H9 (cell line): ENCODE measurements around the gene KIF7. TPM values are rescaled to one million over a fixed set of nuclear protein-coding genes. Genes with fewer than 3 reads are reported as not detected.

Source experiments
- DNase-seq: peaks from one replicate; pipeline ENCODE4 v3.0.0-alpha.2; 2017
- H2AFZ ChIP-seq: one replicate; pipeline ENCODE4 v1.6.1; 2013; ENCODE audit warnings: mild to moderate bottlenecking, low read length, control low read depth, moderate library complexity
- H2AK5ac ChIP-seq: 2 replicates; pipeline ENCODE4 v1.6.1; 2013; ENCODE audit warnings: low read length, control low read depth, mixed read lengths; ENCODE audit not compliant: insufficient read length
- H2BK120ac ChIP-seq: one replicate; pipeline ENCODE4 v1.6.1; 2013; ENCODE audit warnings: low read depth, mild to moderate bottlenecking, low read length, control low read depth, inconsistent platforms; ENCODE audit not compliant: poor library complexity, severe bottlenecking
- H2BK12ac ChIP-seq: 2 replicates; pipeline ENCODE4 v1.6.1; 2013; ENCODE audit warnings: low read length, control low read depth, mixed read lengths, low read depth; ENCODE audit not compliant: insufficient read length
- H2BK15ac ChIP-seq: 2 replicates; pipeline ENCODE4 v1.6.1; 2013; ENCODE audit warnings: low read depth, low read length, control low read depth
- H2BK20ac ChIP-seq: one replicate; pipeline ENCODE4 v1.6.1; 2013; ENCODE audit warnings: low read depth, mild to moderate bottlenecking, low read length, control low read depth, inconsistent platforms; ENCODE audit not compliant: poor library complexity, severe bottlenecking
- H2BK5ac ChIP-seq: 2 replicates; pipeline ENCODE4 v1.6.1; 2013; ENCODE audit warnings: low read length, control low read depth, mixed read lengths; ENCODE audit not compliant: insufficient read length
- H3K14ac ChIP-seq: 2 replicates; pipeline ENCODE4 v1.6.1; 2013; ENCODE audit warnings: low read length, control low read depth; ENCODE audit not compliant: insufficient read depth
- H3K18ac ChIP-seq: 2 replicates; pipeline ENCODE4 v1.6.1; 2013; ENCODE audit warnings: low read depth, mild to moderate bottlenecking, mixed read lengths, low read length, control low read depth; ENCODE audit not compliant: insufficient read length
- H3K23ac ChIP-seq: 2 replicates; pipeline ENCODE4 v1.6.1; 2013; ENCODE audit warnings: low read length, control low read depth, mixed read lengths, low read depth; ENCODE audit not compliant: insufficient read length
- H3K23me2 ChIP-seq: 2 replicates; pipeline ENCODE4 v1.6.1; 2013; ENCODE audit warnings: low read depth, mild to moderate bottlenecking, mixed read lengths, low read length, control low read depth; ENCODE audit not compliant: insufficient read length, poor library complexity, severe bottlenecking
- H3K27ac ChIP-seq: 2 replicates; pipeline ENCODE4 v1.5.1; 2013; ENCODE audit warnings: low read length, control low read depth, mixed read lengths, low read depth; ENCODE audit not compliant: insufficient read length
- H3K27me3 ChIP-seq: 2 replicates; pipeline ENCODE4 v1.6.1; 2013; ENCODE audit warnings: low read length, control low read depth, inconsistent platforms; ENCODE audit not compliant: insufficient read depth
- H3K4ac ChIP-seq: 2 replicates; pipeline ENCODE4 v1.6.1; 2013; ENCODE audit warnings: low read depth, mild to moderate bottlenecking, control low read depth, inconsistent platforms, low read length, moderate library complexity
- H3K4me1 ChIP-seq: 2 replicates; pipeline ENCODE4 v1.6.1; 2013; ENCODE audit warnings: low read length, control low read depth, inconsistent platforms; ENCODE audit not compliant: insufficient read depth
- H3K4me2 ChIP-seq: 2 replicates; pipeline ENCODE4 v1.6.1; 2013; ENCODE audit warnings: low read length, control low read depth, mixed read lengths; ENCODE audit not compliant: insufficient read length, insufficient read depth
- H3K56ac ChIP-seq: 2 replicates; pipeline ENCODE4 v1.6.1; 2013; ENCODE audit warnings: low read depth, mild to moderate bottlenecking, mixed read lengths, low read length, control low read depth; ENCODE audit not compliant: insufficient read length
- H3K79me1 ChIP-seq: 2 replicates; pipeline ENCODE4 v1.6.1; 2013; ENCODE audit warnings: low read depth, mild to moderate bottlenecking, moderate library complexity, low read length, control low read depth, inconsistent platforms; ENCODE audit not compliant: insufficient read depth, poor library complexity, severe bottlenecking
- H3K79me2 ChIP-seq: 2 replicates; pipeline ENCODE4 v1.6.1; 2013; ENCODE audit warnings: low read length, control low read depth, inconsistent platforms; ENCODE audit not compliant: insufficient read depth
- H3K9ac ChIP-seq: 2 replicates; pipeline ENCODE4 v1.6.1; 2013; ENCODE audit warnings: low read length, control low read depth, mixed read lengths; ENCODE audit not compliant: insufficient read length; ENCODE audit errors: extremely low read depth
- H3K9me3 ChIP-seq: one replicate; pipeline ENCODE4 v1.6.1; 2013; ENCODE audit warnings: low read depth, low read length, inconsistent platforms; ENCODE audit not compliant: control insufficient read depth
- H3T11ph ChIP-seq: one replicate; pipeline ENCODE4 v1.6.1; 2013; ENCODE audit warnings: mild to moderate bottlenecking, low read length, control low read depth, inconsistent platforms
- H4K20me1 ChIP-seq: one replicate; pipeline ENCODE4 v1.6.1; 2013; ENCODE audit not compliant: control insufficient read depth, insufficient read length, insufficient read depth
- H4K5ac ChIP-seq: 2 replicates; pipeline ENCODE4 v1.6.1; 2013; ENCODE audit warnings: low read depth, mild to moderate bottlenecking, mixed read lengths, low read length, control low read depth; ENCODE audit not compliant: insufficient read length
- H4K8ac ChIP-seq: replicated peaks from 2 replicates; pipeline ENCODE4 v1.6.1; 2013; ENCODE audit warnings: low read length, control low read depth, mixed read lengths, low read depth; ENCODE audit not compliant: insufficient read length
- H4K91ac ChIP-seq: 2 replicates; pipeline ENCODE4 v1.6.1; 2013; ENCODE audit warnings: low read depth, mild to moderate bottlenecking, moderate library complexity, mixed read lengths, low read length, control low read depth; ENCODE audit not compliant: insufficient read length
- H3K27ac Mint-ChIP-seq, 3 experiments: 2 replicates in 2 of 3; 3 replicates in 1 of 3; pipeline ENCODE4 v1.8.0; 2020 to 2021; ENCODE audit warnings: mixed read lengths in 3 of 3, mild to moderate bottlenecking in 1 of 3, moderate library complexity in 1 of 3
- H3K27me3 Mint-ChIP-seq: 2 replicates; pipeline ENCODE4 v1.8.0; 2021; ENCODE audit warnings: low read depth, mild to moderate bottlenecking, moderate library complexity, mixed read lengths
- H3K36me3 Mint-ChIP-seq, 3 experiments: 2 replicates in 2 of 3; 3 replicates in 1 of 3; pipeline ENCODE4 v1.8.0; 2020 to 2021; ENCODE audit warnings: low read depth in 3 of 3, mixed read lengths in 3 of 3; ENCODE audit not compliant: insufficient read depth in 1 of 3
- H3K4me1 Mint-ChIP-seq, 2 experiments: 2 replicates each; pipeline ENCODE4 v1.8.0; 2020; ENCODE audit warnings: mixed read lengths in 2 of 2
- H3K4me3 Mint-ChIP-seq, 2 experiments: 2 replicates in 1 of 2; 3 replicates in 1 of 2; pipeline ENCODE4 v1.8.0; 2020 to 2021; ENCODE audit warnings: mild to moderate bottlenecking in 2 of 2, mixed read lengths in 2 of 2, moderate library complexity in 1 of 2
- H3K9me3 Mint-ChIP-seq, 2 experiments: 2 replicates in 1 of 2; 3 replicates in 1 of 2; pipeline ENCODE4 v1.8.0; 2020; ENCODE audit warnings: mild to moderate bottlenecking in 2 of 2, mixed read lengths in 2 of 2, moderate library complexity in 1 of 2
- CTCF ChIP-seq: fragments of 200-600 bp; sonication (generic); conservative IDR thresholded peaks from 3 replicates; pipeline ENCODE4 v1.8.0; 2021; ENCODE audit warnings: antibody characterized with exemption, mild to moderate bottlenecking
- WGBS: extraction: QIAGEN DNeasy Blood & Tissue Kit; methylation state at CpG from one replicate; pipeline ENCODE4 v1.1.7; 2013; ENCODE audit warnings: missing lambda C conversion rate, low lambda C conversion rate, mixed read lengths; ENCODE audit not compliant: insufficient read length; ENCODE audit errors: extremely low coverage; 5-methylcytosine and 5-hydroxymethylcytosine counted together
- total RNA-seq: library from RNA; stranded (reverse); gene quantifications from 2 replicates; pipeline ENCODE4 v1.2.1, GENCODE V29; 2021

Gene KIF7
- total RNA-seq, 1 experiment from 2014 or later, result 22.0 TPM

GRCh38 chr15:89631902-89632264 lies 23.4 kb downstream of the KIF7 start:
- Histone ChIP-seq H2AFZ (no peak overlapping the region), H3K9ac (no peak overlapping the region), H2BK5ac (no peak overlapping the region), H3K4me1 (no peaks in the 10 kb centered on the region), H3K4me2 (no peak overlapping the region), H4K20me1 (no peaks in the 10 kb centered on the region), H3K56ac (no peak overlapping the region), H2BK12ac (no peak overlapping the region), H4K91ac (no peak overlapping the region), H3K79me1 (no peaks in the 10 kb centered on the region), H3K14ac (no peak overlapping the region), H3K27me3 (no peaks in the 10 kb centered on the region), H3K18ac (no peak overlapping the region), H4K8ac (no peak overlapping the region), H2AK5ac (no peak overlapping the region), H3K4ac (no peak overlapping the region), H2BK15ac (no peak overlapping the region), H4K5ac (no peak overlapping the region), H2BK20ac (no peak overlapping the region), H3K27ac (no peak overlapping the region), H2BK120ac (no peak overlapping the region), H3T11ph (no peak overlapping the region), H3K23me2 (no peaks in the 10 kb centered on the region), H3K79me2 (no peaks in the 10 kb centered on the region), H3K9me3 (no peaks in the 10 kb centered on the region), H3K23ac (no peak overlapping the region)
- Mint-ChIP-seq H3K4me1 (peaks cover 0 to 4% of the 10 kb centered on the region in 2 experiments; a peak in 1 of 4 replicates), H3K4me3 (no peak overlapping the region), H3K9me3 (peaks cover 26 to 39% of the 10 kb centered on the region in 2 experiments), H3K36me3 (peaks cover 67 to 86% (median 81%) of the 10 kb centered on the region in 3 experiments), H3K27ac (peak overlapping the region in 1 of 3 experiments; percentile 18; a peak in 1 of 7 replicates), H3K27me3 (peaks cover 5% of the 10 kb centered on the region)
- TF ChIP-seq CTCF, result no peak
- DNase-seq, result no peak
- WGBS, result no CpG with 5 or more reads among the region's 10 CpGs
